HG03575 (cell line): ENCODE measurements around the gene TSPAN14.

Source experiments
- ATAC-seq: cut with Tn5 transposase; IDR thresholded peaks from one replicate; pipeline ENCODE4 v1.9.1; 2021; ENCODE audit not compliant: unreplicated experiment, insufficient number of reproducible peaks, low FRiP score; ENCODE audit errors: extremely low read depth

The TSPAN14 gene

GRCh38 chr10:80554050-80554449 is 99.9 kb downstream of the TSPAN14 start:
- ATAC-seq: no peak

DNA sequence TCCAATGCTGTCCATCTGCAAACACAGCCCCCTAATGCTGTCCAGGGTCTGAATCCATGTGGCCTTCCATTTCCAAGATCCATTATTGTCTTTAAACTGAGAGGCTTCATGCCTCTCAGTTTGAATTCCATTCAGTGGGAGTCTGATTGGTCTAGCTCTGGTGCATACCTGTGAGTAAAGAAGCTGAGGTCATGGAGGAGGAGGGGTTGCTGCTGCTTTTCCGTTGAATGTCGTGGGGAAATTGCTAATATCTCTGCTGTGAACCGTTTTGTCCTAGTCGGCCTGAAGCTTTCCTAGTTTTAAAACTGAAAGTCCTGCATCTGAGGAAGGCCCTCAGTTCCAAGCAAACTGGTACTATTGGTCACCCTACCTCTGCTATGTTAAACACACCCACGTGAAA is 101.3 kb downstream of the TSPAN14 start:
- no peak for ATAC-seq

DNA sequence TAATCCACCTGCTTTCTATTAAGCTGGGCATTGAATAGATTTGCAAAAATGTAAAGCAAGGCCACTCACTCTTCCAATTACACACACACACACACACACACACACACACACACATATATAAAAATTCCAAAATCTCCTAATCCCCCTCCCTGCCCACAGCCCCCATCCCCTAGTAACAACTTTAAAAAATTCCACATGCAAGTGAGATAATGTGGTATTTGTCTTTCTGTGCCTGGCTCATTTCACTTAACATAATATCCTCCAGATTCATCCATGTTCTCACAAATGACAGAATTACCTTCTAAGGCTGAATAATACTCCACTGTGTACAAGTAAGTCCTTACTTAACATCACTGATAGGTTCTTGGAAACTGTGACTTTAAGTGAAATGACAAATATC is 107.8 kb downstream of the TSPAN14 start:
- no peak for ATAC-seq

DNA sequence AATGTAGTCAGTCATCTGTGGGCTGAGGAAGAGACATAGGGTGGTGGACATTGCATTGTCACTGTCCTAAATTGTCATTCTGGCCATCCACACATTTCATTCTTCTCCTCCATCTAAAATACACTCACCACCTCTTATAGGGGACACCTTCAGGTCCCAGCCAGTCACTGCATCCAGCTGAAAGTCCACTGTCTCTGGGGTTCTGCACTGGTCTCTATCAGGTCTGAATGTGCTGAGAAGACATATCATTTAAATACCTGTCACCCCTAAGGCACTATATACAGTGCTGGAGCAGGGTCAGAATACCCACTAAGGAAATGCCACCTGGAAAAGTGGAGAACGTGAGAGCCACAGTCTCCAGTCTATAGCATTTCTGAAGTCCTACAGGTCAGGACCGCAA is 113.2 kb downstream of the TSPAN14 start:
- no peak for ATAC-seq

DNA sequence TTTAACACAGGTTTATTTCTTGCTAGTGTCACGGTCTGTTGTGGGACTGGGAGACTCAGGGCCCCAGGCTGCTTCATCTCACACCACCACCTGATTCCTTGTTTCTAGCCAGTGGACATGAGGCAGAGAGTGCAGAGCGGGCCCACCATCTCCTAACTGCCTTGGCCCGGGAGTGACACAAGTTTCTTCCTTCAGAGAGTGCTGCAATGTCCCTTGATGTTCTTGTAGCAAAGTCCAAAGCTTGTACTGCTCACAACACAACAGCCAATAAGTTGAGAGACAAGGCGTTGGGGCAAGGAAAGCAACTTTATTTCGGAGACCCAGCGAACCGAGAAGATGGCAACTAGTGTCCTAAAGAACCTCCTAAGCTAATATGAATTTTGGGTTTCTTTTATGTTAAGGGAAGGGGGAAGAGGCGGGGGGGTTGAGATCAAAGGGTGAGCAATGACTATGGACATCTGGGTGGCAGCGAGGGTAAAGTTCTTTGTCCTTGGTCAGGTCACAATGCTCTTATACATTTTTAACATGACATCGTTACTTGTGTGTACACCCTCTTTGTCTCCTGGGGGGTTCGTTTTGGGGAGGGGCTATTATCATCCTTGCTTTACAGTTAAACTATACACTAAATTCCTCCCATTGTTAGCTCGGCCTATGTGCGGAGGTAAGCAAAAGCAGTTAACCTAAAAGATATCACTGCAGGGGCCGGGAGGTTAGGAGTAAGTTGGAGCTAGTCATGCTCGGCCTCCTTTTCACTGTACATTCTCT is 115.2 kb downstream of the TSPAN14 start:
- ATAC-seq: no peak

- no peak for ATAC-seq
Observed at GRCh38 chr10:80571352-80571751, 117.2 kb downstream of the TSPAN14 start.

DNA sequence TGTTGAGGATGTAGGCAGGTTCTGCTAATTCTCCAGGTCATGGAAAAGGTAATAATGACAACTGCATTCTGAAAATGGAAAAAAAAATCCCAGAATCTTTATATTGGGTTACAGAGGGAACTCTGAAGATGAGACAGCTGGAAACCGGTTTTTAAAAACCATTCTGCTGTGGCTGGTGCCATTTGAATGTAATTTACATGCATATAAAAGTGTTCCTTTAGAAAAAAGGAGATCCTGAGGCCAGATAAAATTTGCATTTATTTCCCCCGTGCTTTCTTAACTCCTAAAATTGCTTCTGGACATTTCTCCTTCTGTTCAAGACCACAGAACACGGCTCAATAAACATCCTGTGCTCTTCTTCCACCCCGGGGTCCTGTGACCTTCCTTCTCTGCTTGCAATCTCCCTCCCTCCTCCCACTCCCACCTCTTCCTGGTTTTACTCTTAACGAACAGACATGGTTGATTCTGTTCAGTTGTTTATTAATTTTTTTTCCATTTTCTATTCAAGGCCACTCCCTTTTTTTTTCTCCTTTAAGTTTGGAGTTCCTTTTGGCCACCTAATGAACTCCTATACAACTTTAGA is 125.2 kb downstream of the TSPAN14 start:
- no peak for ATAC-seq

DNA sequence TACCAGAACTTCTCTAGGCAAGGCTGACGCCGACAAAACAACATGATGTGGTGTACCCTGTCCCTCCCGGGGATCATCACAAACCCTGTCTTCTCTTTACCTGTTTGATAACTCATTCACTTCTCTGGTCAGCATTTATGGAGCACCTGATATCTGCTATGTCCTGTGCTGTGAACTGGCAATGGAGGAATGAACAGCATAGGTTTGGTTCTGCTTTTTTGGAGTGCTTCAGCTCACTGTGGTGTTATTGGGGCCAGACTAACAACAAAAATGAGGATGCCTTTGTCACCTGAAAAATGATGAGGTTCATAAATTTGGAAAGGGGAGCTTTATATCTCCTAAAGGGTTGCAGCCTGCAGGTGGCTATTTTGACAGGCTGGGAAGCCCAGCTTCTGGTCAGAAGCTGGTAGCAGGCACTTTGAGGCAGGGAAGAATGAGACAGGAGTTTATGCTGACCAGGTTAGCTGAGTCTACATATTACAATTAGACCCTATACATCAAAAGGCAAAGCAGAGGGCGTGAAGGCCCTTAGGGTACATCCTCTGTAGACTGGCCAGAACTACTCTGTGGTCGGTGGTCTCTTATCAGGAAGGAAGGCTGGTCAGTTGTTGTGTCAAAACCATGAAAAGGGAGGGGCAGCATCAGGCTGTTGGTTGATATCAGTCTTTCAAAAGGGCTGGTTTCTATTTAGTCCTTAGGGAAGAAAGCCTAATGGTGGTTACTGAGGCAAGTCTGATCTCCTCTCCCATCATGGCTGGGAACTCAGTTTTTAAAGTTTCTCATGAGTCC is 125.9 kb downstream of the TSPAN14 start:
- no peak for ATAC-seq

- ATAC-seq: no peak
Observed at GRCh38 chr10:80580638-80581468, 126.7 kb downstream of the TSPAN14 start.

DNA sequence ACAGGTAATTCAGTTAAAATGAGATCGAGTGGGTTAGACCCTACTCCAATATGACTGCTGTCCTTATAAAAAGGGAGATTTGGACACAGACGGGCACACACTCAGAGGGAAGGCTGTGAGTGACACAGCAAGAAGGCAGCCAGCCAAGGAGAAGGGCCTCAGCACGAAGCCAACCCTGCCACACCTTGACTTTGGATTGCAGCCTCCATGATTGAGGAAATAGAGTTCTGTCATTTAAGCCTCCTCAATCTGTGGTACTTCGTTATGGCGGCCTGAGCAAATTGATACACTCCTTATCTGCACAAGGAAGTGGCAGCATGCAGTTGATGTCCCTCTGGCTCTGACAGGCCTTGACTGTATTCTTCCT is 127.3 kb downstream of the TSPAN14 start:
- ATAC-seq: no peak

DNA sequence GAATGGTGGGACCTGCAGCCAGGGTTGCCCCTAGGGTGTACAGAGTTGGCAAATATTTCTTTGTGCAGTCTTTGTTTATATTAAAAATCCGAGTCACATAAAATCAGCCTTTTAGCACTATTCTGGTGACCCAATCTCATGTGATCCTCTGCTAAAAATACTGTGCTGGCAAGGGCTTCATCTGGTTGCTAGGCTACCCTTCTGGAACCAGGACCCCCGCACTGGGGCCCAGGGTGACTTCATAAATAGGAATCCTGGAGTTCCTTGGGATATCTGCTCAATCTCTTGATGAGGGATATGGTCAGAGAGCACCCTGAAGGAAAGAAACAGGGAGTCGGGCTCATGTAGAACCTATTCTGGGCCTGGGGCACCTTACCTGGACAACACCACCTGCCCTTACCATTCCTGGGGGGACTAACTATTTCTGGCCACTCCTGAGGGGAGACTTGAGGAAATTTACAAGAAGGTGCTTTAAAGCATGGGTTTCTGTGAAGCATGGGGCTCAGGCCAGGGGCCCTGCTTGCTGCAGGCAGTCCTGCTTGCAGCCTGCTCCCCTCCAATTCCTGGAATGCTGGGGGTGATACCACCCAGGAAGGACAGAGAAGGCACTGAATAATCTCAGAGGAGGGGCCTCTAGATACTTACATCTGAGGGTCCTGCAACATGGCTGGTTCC is 128.3 kb downstream of the TSPAN14 start:
- no peak for ATAC-seq
